Heart right ventricle (tissue), 16 donors: ENCODE data around the gene CRADD. TPM values are rescaled to one million over a fixed set of nuclear protein-coding genes. Genes with fewer than 3 reads are reported as not detected.

ENCODE experiments used
- ATAC-seq, 8 donors: fragments of 200-7000 bp; cut with Tn5 transposase; one replicate each; pipeline ENCODE4 v1.9.1; 2020; ENCODE audit warnings: mild to moderate bottlenecking in 8 of 8, moderate library complexity in 8 of 8, moderate number of reproducible peaks in 1 of 8
- DNase-seq, 2 donors: peaks; one replicate each; pipeline ENCODE4 v3.0.0-alpha.2; 2020
- H3K27ac ChIP-seq, 10 donors: fragments of 200-600 bp; sonication (generic) in 2 of 10; one replicate each; pipeline versions ENCODE4 v1.5.0 to v1.8.0; 2020 to 2022; ENCODE audit warnings: mild to moderate bottlenecking in 3 of 10
- H3K27me3 ChIP-seq, 7 donors: fragments of 200-600 bp; one replicate each; pipeline ENCODE4 v1.8.0; 2021 to 2022; ENCODE audit warnings: mild to moderate bottlenecking in 2 of 7
- H3K36me3 ChIP-seq, 9 donors: fragments of 200-600 bp; sonication (generic) in 1 of 9; one replicate each; pipeline versions ENCODE4 v1.5.0 to v1.8.0; 2020 to 2022; ENCODE audit warnings: mild to moderate bottlenecking in 2 of 9
- H3K4me1 ChIP-seq, 9 donors: fragments of 200-600 bp; sonication (generic) in 1 of 9; one replicate each; pipeline versions ENCODE4 v1.5.0 to v1.8.0; 2020 to 2022; ENCODE audit warnings: mild to moderate bottlenecking in 4 of 9
- H3K4me3 ChIP-seq, 10 donors: fragments of 200-600 bp; sonication (generic) in 2 of 10; one replicate each; pipeline versions ENCODE4 v1.5.0 to v1.8.0; 2020 to 2022; ENCODE audit warnings: mild to moderate bottlenecking in 7 of 10, moderate library complexity in 2 of 10
- H3K9me3 ChIP-seq, 11 donors: fragments of 200-600 bp in 10 of 11; sonication (generic) in 2 of 11; one replicate each; pipeline versions ENCODE4 v1.5.0 to v1.8.0; 2013 to 2022; ENCODE audit warnings: mild to moderate bottlenecking in 2 of 11, control low read depth in 1 of 11, moderate library complexity in 1 of 11
- CTCF ChIP-seq, 9 donors: fragments of 200-600 bp; sonication (generic) in 2 of 9; IDR thresholded peaks; one replicate each; pipeline versions ENCODE4 v1.5.0 to v1.8.0; 2021 to 2022; ENCODE audit warnings: antibody characterized with exemption in 9 of 9, mild to moderate bottlenecking in 5 of 9, moderate library complexity in 1 of 9
- WGBS, 2 donors: extraction: QIAGEN DNeasy Blood & Tissue Kit; methylation state at CpG; one replicate each; pipeline ENCODE4 v1.1.7; 2013; ENCODE audit warnings: inconsistent platforms in 1 of 2; 5-methylcytosine and 5-hydroxymethylcytosine counted together
- intact Hi-C, 10 donors: fragments of 100-400 bp; cut with DNase I; formaldehyde crosslinking; loops; one replicate each; pipeline versions ENCODE4 v1.11.1 to v1.14.2; 2022
- polyA plus RNA-seq, 2 donors: library from polyadenylated mRNA; stranded (reverse); fragments of 200-250 nt; gene quantifications; one replicate each; pipeline ENCODE4 v1.2.3, GENCODE V29; 2013
- total RNA-seq, 10 donors: library from RNA; stranded (reverse); fragmentation: NEBNext Ultra II Directional in 3 of 10; extraction: Animal tissue kit (Norgen Biotek cat#: 25700) in 3 of 10; gene quantifications; one replicate each; pipeline versions ENCODE4 v1.2.1 to v1.2.4, GENCODE V29; 2021 to 2023
- donor health status: Arrhythmogenic right ventricular cardiomyopathy.
- donor health status: ischemic (EF 13 %, LVEDD 7.1; RV severe dilation, severe dysfunction).
- donor health status: healthy with polysubstance abuse.
- donor health status: DM: no; HTN: yes; CAD: no.
- donor health status: DM: no; HTN: no; CAD: no.
- donor health status: ischemic (EF 25% LVEDD 6.9; RV normal size, moderate dysfunction).
- donor health status: ischemic (EF 25% LVEDD 5.7; RV mildly dilated, moderate dysfunction).
- donor health status: healthy.
- donor health status: DM: yes; HTN: yes; CAD: no.
- donor health status: Ischemic cardiomyopathy.
- donor health status: ischemic (EF 35%, LVEDD 5.7; RV mildly dilated, moderate dysfunction).
- donor health status: nonischemic (EF 11% LVEDD 7.7; RV severe dilation, severe dysfunction).
- donor health status: DM: yes; HTN: yes; CAD: no.
- donor health status: PGD.
- donor health status: ischemic (EF 29% LVEDD 5.4; RV normal size, mild dysfunction).
- donor health status: nonischemic (EF 23%, LVEDD 6.1; RV moderate dilation, normal function).

CRADD gene
- total and polyA plus RNA-seq, 12 donors, result 5.0 to 80.1 (median 51.4) TPM

GRCh38 chr12:93741659-93742109, 64.5 kb downstream of the CRADD start:
- intact Hi-C loops, result loop anchor here (1.0 to 10.0 kb wide), 12 partner anchors 64 to 361 kb away; partner anchors contain the start of genes CRADD (in 5 of the 10) and SOCS2 (in 4 of the 10)
- no peaks in the 10 kb centered on the region for H3K36me3 ChIP-seq
- H3K27ac ChIP-seq, result peak overlapping the region; percentile 86 to 95 (median 91)
- H3K27me3 ChIP-seq, result no peaks in the 10 kb centered on the region
- ATAC-seq (peak; percentile 25 to 58 (median 40)), DNase-seq (no peak)
- H3K4me3 ChIP-seq, result peak overlapping the region; percentile 16 to 68 (median 64)
- H3K9me3 ChIP-seq, result no peaks in the 10 kb centered on the region
- no peak for TF ChIP-seq CTCF (IDR thresholded peaks at IDR 0.05)
- 9 to 13% methylated on average over 10 of the region's 10 CpGs for WGBS, 2 donors
- H3K4me1 ChIP-seq, result peaks cover 0 to 88% (median 73%) of the 10 kb centered on the region in 9 donors

GRCh38 chr12:93742110-93742934, 65.1 kb downstream of the CRADD start:
- intact Hi-C loops, result loop anchor here (1.0 to 10.0 kb wide), 9 partner anchors 65 to 360 kb away; partner anchors contain the start of genes CRADD (in 4 of the 10) and SOCS2 (in 4 of the 10)
- peak in 8 of 9 donors; percentile 11 to 57 (median 44) for TF ChIP-seq CTCF (IDR thresholded peaks at IDR 0.05)
- H3K36me3 ChIP-seq, result no peaks in the 10 kb centered on the region
- ATAC-seq (peak; percentile 88 to 96 (median 90)), DNase-seq (peak; percentile 75 to 80)
- H3K4me3 ChIP-seq, result peak overlapping the region; percentile 16 to 68 (median 64)
- 0% methylated on average over 45 of the region's 45 CpGs for WGBS, 2 donors
- no peaks in the 10 kb centered on the region for H3K27me3 ChIP-seq
- H3K27ac ChIP-seq, result peak overlapping the region; percentile 86 to 95 (median 91)
- no peaks in the 10 kb centered on the region for H3K9me3 ChIP-seq
- peaks cover 5 to 88% (median 74%) of the 10 kb centered on the region in 9 donors for H3K4me1 ChIP-seq

- DNase-seq (no peak), ATAC-seq (no peak)
- Histone ChIP-seq H3K9me3 (no peaks in the 10 kb centered on the region), H3K27me3 (no peaks in the 10 kb centered on the region), H3K4me1 (peaks cover 5 to 81% (median 63%) of the 10 kb centered on the region in 9 donors), H3K27ac (peak overlapping the region; percentile 86 to 95 (median 91)), H3K36me3 (no peaks in the 10 kb centered on the region), H3K4me3 (peak overlapping the region in 9 of 10 donors; percentile 45 to 68 (median 65))
- intact Hi-C loops, result loop anchor here (2.0 to 10.0 kb wide), 8 partner anchors 66 to 359 kb away; partner anchors contain the start of genes CRADD (in 4 of the 10) and SOCS2 (in 3 of the 10)
- WGBS, 2 donors, result 87 to 93% methylated on average over 9 of the region's 9 CpGs
- no peak for TF ChIP-seq CTCF (IDR thresholded peaks at IDR 0.05)
Measured at GRCh38 chr12:93743229-93743998, 66.2 kb downstream of the CRADD start.
